GM23338 (cell line): ENCODE results near the gene HHEX. TPM values are rescaled to one million over a fixed set of nuclear protein-coding genes. Genes with fewer than 3 reads are reported as not detected.

Source experiments
- ATAC-seq: fragments of 200-7000 bp; cut with Tn5 transposase; 3 replicates; pipeline ENCODE4 v1.9.1; 2020
- DNase-seq: peaks from one replicate; pipeline ENCODE4 v3.0.0-alpha.2; 2015; ENCODE audit warnings: low spot score
- H2AFZ ChIP-seq: fragments of 200-600 bp; sonication (generic); 2 replicates; pipeline ENCODE4 v1.8.0; 2016; ENCODE audit warnings: antibody characterized with exemption, mild to moderate bottlenecking, moderate library complexity
- H3F3A ChIP-seq: fragments of 200-600 bp; sonication (generic); replicated peaks from 2 replicates; pipeline ENCODE4 v1.8.0; 2017; ENCODE audit warnings: antibody characterized with exemption, mixed run types, low read depth
- H3K27ac ChIP-seq: fragments of 200-600 bp; sonication (generic); 2 replicates; pipeline ENCODE4 v1.6.1; 2016; ENCODE audit warnings: low read depth
- H3K27me3 ChIP-seq: fragments of 200-600 bp; sonication (generic); 2 replicates; pipeline ENCODE4 v1.8.0; 2016; ENCODE audit warnings: mild to moderate bottlenecking, mixed run types, moderate library complexity; ENCODE audit not compliant: insufficient read depth
- H3K36me3 ChIP-seq: fragments of 200-600 bp; sonication (generic); 2 replicates; pipeline ENCODE4 v1.8.0; 2016; ENCODE audit warnings: mild to moderate bottlenecking; ENCODE audit not compliant: insufficient read depth
- H3K4me1 ChIP-seq: fragments of 200-600 bp; sonication (generic); 2 replicates; pipeline ENCODE4 v1.8.0; 2016; ENCODE audit warnings: mild to moderate bottlenecking, moderate library complexity; ENCODE audit not compliant: insufficient read depth
- H3K4me2 ChIP-seq: fragments of 200-600 bp; sonication (generic); 2 replicates; pipeline ENCODE4 v1.7.1; 2017; ENCODE audit warnings: mixed run types
- H3K4me3 ChIP-seq: fragments of 200-600 bp; sonication (generic); 2 replicates; pipeline ENCODE4 v1.6.1; 2016; ENCODE audit warnings: mixed run types
- H3K79me2 ChIP-seq: fragments of 200-600 bp; sonication (generic); replicated peaks from 2 replicates; pipeline ENCODE4 v1.8.0; 2017; ENCODE audit warnings: mild to moderate bottlenecking; ENCODE audit not compliant: insufficient read depth
- H3K9me2 ChIP-seq: fragments of 200-600 bp; sonication (generic); 2 replicates; pipeline ENCODE4 v1.8.0; 2017; ENCODE audit not compliant: insufficient read depth
- H4K20me1 ChIP-seq: fragments of 200-600 bp; sonication (generic); replicated peaks from 2 replicates; pipeline ENCODE4 v1.8.0; 2017; ENCODE audit warnings: mild to moderate bottlenecking; ENCODE audit not compliant: insufficient read depth
- H3K27ac Mint-ChIP-seq: 2 replicates; pipeline ENCODE4 v1.8.0; 2020; ENCODE audit warnings: inconsistent platforms, mild to moderate bottlenecking, moderate library complexity, mixed read lengths
- H3K27me3 Mint-ChIP-seq: 3 replicates; pipeline ENCODE4 v1.8.0; 2022; ENCODE audit warnings: low read depth, mild to moderate bottlenecking, moderate library complexity, mixed read lengths, inconsistent platforms; ENCODE audit not compliant: insufficient read depth, poor library complexity
- H3K36me3 Mint-ChIP-seq: 3 replicates; pipeline ENCODE4 v1.8.0; 2021; ENCODE audit warnings: low read depth, mild to moderate bottlenecking, inconsistent platforms, moderate library complexity, mixed read lengths
- H3K4me1 Mint-ChIP-seq: 3 replicates; pipeline ENCODE4 v1.8.0; 2020; ENCODE audit warnings: mild to moderate bottlenecking, inconsistent platforms, mixed read lengths
- H3K4me3 Mint-ChIP-seq: 3 replicates; pipeline ENCODE4 v1.8.0; 2021; ENCODE audit warnings: moderate library complexity, mild to moderate bottlenecking, inconsistent platforms, mixed read lengths
- H3K9me3 Mint-ChIP-seq: 3 replicates; pipeline ENCODE4 v1.8.0; 2020; ENCODE audit warnings: moderate library complexity, mild to moderate bottlenecking, inconsistent platforms, mixed read lengths
- CREB1 ChIP-seq: fragments of 250-450 bp; sonication (Bioruptor Pico); IDR thresholded peaks from 2 replicates; pipeline ENCODE4 v1.5.0; 2020; ENCODE audit warnings: low read depth, mild to moderate bottlenecking, moderate library complexity
- CTCF ChIP-seq, 2 experiments: fragments of 200-600 bp in 1 of 2; sonication (generic) in 1 of 2; conservative IDR thresholded peaks; 2 replicates each; pipeline versions ENCODE4 v1.5.1 to v1.6.1; 2016 to 2017; ENCODE audit warnings: antibody characterized with exemption in 2 of 2, low read depth in 2 of 2, mild to moderate bottlenecking in 2 of 2, moderate library complexity in 1 of 2
- ETS1 ChIP-seq: IDR thresholded peaks from 2 replicates; pipeline ENCODE4 v1.6.1; 2016; ENCODE audit warnings: antibody characterized with exemption
- EZH2 ChIP-seq: fragments of 200-600 bp; sonication (generic); IDR thresholded peaks from one replicate; pipeline ENCODE4 v1.8.0; 2017; ENCODE audit warnings: antibody characterized with exemption, mild to moderate bottlenecking, low read depth; ENCODE audit not compliant: unreplicated experiment
- EZH2phosphoT487 ChIP-seq: fragments of 200-600 bp; sonication (generic); IDR thresholded peaks from one replicate; pipeline ENCODE4 v1.8.1; 2018; ENCODE audit warnings: antibody characterized with exemption; ENCODE audit not compliant: unreplicated experiment
- JUNB ChIP-seq: IDR thresholded peaks from one replicate; pipeline ENCODE4 v1.6.1; 2016; ENCODE audit warnings: antibody characterized with exemption; ENCODE audit not compliant: unreplicated experiment
- NANOG ChIP-seq: IDR thresholded peaks from 2 replicates; pipeline ENCODE4 v1.6.1; 2016; ENCODE audit warnings: antibody characterized with exemption, borderline replicate concordance
- POLR2AphosphoS5 ChIP-seq: IDR thresholded peaks from 2 replicates; pipeline ENCODE4 v1.6.1; 2016; ENCODE audit warnings: antibody characterized with exemption, low read depth
- REST ChIP-seq: IDR thresholded peaks from one replicate; pipeline ENCODE4 v1.6.1; 2018; ENCODE audit warnings: antibody characterized with exemption; ENCODE audit not compliant: unreplicated experiment
- ZNF114 ChIP-seq: fragments of 250-450 bp; sonication (Bioruptor Pico); IDR thresholded peaks from 2 replicates; pipeline ENCODE4 v1.5.0; 2020; ENCODE audit warnings: mild to moderate bottlenecking, moderate library complexity
- ZNF331 ChIP-seq: fragments of 250-450 bp; sonication (Bioruptor Pico); IDR thresholded peaks from 2 replicates; pipeline ENCODE4 v1.5.0; 2020; ENCODE audit warnings: low read depth, mild to moderate bottlenecking, moderate library complexity
- ZNF462 ChIP-seq: fragments of 250-450 bp; sonication (Bioruptor Pico); IDR thresholded peaks from 2 replicates; pipeline ENCODE4 v1.5.0; 2020; ENCODE audit warnings: mild to moderate bottlenecking, moderate library complexity
- polyA plus RNA-seq: library from polyadenylated mRNA; unstranded; fragments of >200 nt; fragmentation: Nextera tagmentation; extraction: Ambion mirVana; gene quantifications from 2 replicates; pipeline ENCODE4 v1.2.1, GENCODE V29; 2016
- total RNA-seq: library from RNA; depleted of rRNA; stranded (reverse); fragments of >200 nt; shearing (Covaris generic); gene quantifications from 2 replicates; pipeline ENCODE4 v1.2.3, GENCODE V29; 2014

The HHEX gene
- total and polyA plus RNA-seq, 2 experiments from 2014 or later: 0.59 to 2.0 TPM

- ATAC-seq: no peak
- no peak overlapping the region for H2AFZ ChIP-seq
- no peak overlapping the region for H3K27ac ChIP-seq
- no peak for TF ChIP-seq ZNF114 (CRISPR knock-in tag)
- TF ChIP-seq REST: no peak
- no peak for TF ChIP-seq ETS1
- TF ChIP-seq ZNF331: no peak
- no peak for TF ChIP-seq EZH2
- TF ChIP-seq EZH2phosphoT487: no peak
- no peak for TF ChIP-seq CREB1
- TF ChIP-seq ZNF462 (CRISPR knock-in tag): no peak
- TF ChIP-seq POLR2AphosphoS5: no peak
- TF ChIP-seq JUNB: no peak
- no peak for TF ChIP-seq CTCF (conservative IDR thresholded peaks at IDR 0.05; ENCODE audit: low read depth in 2 of 2)
- no peak for TF ChIP-seq NANOG
- no peaks in the 10 kb centered on the region for H3K79me2 ChIP-seq
- no peak overlapping the region for H3K27ac Mint-ChIP-seq
- H3K9me3 Mint-ChIP-seq: peaks cover 19% of the 10 kb centered on the region; the same call in 2 of the 3 replicates
- no peaks in the 10 kb centered on the region for H3K4me1 ChIP-seq
- no peaks in the 10 kb centered on the region for H3K4me1 Mint-ChIP-seq
- no peaks in the 10 kb centered on the region for H3K36me3 ChIP-seq
- 0 out of 2 replicates have a peak, but pooled peaks cover 3% of the 10 kb centered on the region for H3K9me2 ChIP-seq
- no peak for DNase-seq
- no peak overlapping the region for H3K4me3 Mint-ChIP-seq
- H3F3A ChIP-seq: no peaks in the 10 kb centered on the region
- peaks cover 17% of the 10 kb centered on the region for H3K27me3 ChIP-seq
- H3K4me3 ChIP-seq: no peak overlapping the region
- H4K20me1 ChIP-seq: no peaks in the 10 kb centered on the region
- H3K27me3 Mint-ChIP-seq: peaks cover 6% of the 10 kb centered on the region
- H3K36me3 Mint-ChIP-seq: peaks cover 4% of the 10 kb centered on the region; the same call in 2 of the 3 replicates
- no peak overlapping the region for H3K4me2 ChIP-seq
These were observed 8.4 kb upstream of the HHEX start for GRCh38 chr10:92681306-92681834.
